ENCODE results near the gene OAS2. TPM values are rescaled to one million over a fixed set of nuclear protein-coding genes. Genes with fewer than 3 reads are reported as not detected.

Gene OAS2
- total and polyA plus RNA-seq, 10 of the 15 experiments (the other 5 are each of a cell fraction or from before 2014, with no cell fraction given): 32.4 to 290 (median 90.2) TPM

- TF ChIP-seq ETV6 (conservative IDR thresholded peaks at IDR 0.05 in 1 of 2, IDR thresholded peaks at IDR 0.05 in 1 of 2; ENCODE audit: borderline replicate concordance in 1 of 2, low read depth in 1 of 2): no peak
These were observed 18.2 kb downstream of the OAS2 start (continued) for GRCh38 chr12:112996501-112996900.

DNA sequence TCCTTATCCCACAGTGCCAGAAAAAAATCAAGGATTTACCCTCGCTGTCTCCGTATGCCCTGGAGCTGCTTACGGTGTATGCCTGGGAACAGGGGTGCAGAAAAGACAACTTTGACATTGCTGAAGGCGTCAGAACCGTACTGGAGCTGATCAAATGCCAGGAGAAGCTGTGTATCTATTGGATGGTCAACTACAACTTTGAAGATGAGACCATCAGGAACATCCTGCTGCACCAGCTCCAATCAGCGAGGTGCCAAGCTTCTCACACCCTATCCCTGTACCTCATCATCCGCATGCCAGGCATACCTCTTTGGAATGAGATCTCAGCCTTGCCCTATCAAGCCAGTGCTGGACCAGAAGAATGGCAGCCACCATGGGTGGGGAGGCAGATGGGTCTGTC is 19.2 kb downstream of the OAS2 start:
- Histone ChIP-seq H4K20me1 (ENCODE audit: control insufficient read depth, insufficient read depth) (0 out of 2 replicates have a peak, but pooled peaks cover 4% of the 10 kb centered on the region), H3K79me2 (ENCODE audit: control insufficient read depth, insufficient read depth, low read length) (peaks cover 2% of the 10 kb centered on the region; the same call in 1 of the 2 replicates), H3K4me1 (ENCODE audit: control insufficient read depth, insufficient read depth, low read length) (peaks cover 6% of the 10 kb centered on the region), H3K27ac (ENCODE audit: control insufficient read depth, insufficient read depth) (no peak overlapping the region), H3K36me3 (ENCODE audit: control insufficient read depth in 2 of 2, insufficient read depth in 2 of 2, low read length in 1 of 2) (peaks cover 20 to 68% of the 10 kb centered on the region in 2 experiments), H3K4me2 (ENCODE audit: control insufficient read depth, insufficient read depth) (no peak overlapping the region), H3K4me3 (no peak overlapping the region), H2AFZ (ENCODE audit: control insufficient read depth, low read depth, low read length) (no peak overlapping the region), H3K27me3 (replicated peaks in 1 of 2; ENCODE audit: control insufficient read depth in 2 of 2, insufficient read depth in 2 of 2, low read length in 1 of 2) (no peaks in the 10 kb centered on the region), H3K9me3 (replicated peaks; ENCODE audit: control insufficient read depth, insufficient read depth, low read length) (peaks cover 18% of the 10 kb centered on the region; the same call in 2 of the 3 replicates), H3K9ac (ENCODE audit: control insufficient read depth, insufficient read depth, low read length) (no peak overlapping the region)
- 98% methylated on average over 7 of the region's 7 CpGs for WGBS (ENCODE audit: insufficient coverage, insufficient replicate concordance, low lambda C conversion rate, missing lambda C conversion rate)
- no peak for TF ChIP-seq CUX1 (IDR thresholded peaks at IDR 0.05; ENCODE audit: insufficient replicate concordance, low read depth, low read length)
- TF ChIP-seq RAD21 (IDR thresholded peaks at IDR 0.05; ENCODE audit: insufficient read depth, low read depth, low read length): no peak
- TF ChIP-seq, protein P1, sequence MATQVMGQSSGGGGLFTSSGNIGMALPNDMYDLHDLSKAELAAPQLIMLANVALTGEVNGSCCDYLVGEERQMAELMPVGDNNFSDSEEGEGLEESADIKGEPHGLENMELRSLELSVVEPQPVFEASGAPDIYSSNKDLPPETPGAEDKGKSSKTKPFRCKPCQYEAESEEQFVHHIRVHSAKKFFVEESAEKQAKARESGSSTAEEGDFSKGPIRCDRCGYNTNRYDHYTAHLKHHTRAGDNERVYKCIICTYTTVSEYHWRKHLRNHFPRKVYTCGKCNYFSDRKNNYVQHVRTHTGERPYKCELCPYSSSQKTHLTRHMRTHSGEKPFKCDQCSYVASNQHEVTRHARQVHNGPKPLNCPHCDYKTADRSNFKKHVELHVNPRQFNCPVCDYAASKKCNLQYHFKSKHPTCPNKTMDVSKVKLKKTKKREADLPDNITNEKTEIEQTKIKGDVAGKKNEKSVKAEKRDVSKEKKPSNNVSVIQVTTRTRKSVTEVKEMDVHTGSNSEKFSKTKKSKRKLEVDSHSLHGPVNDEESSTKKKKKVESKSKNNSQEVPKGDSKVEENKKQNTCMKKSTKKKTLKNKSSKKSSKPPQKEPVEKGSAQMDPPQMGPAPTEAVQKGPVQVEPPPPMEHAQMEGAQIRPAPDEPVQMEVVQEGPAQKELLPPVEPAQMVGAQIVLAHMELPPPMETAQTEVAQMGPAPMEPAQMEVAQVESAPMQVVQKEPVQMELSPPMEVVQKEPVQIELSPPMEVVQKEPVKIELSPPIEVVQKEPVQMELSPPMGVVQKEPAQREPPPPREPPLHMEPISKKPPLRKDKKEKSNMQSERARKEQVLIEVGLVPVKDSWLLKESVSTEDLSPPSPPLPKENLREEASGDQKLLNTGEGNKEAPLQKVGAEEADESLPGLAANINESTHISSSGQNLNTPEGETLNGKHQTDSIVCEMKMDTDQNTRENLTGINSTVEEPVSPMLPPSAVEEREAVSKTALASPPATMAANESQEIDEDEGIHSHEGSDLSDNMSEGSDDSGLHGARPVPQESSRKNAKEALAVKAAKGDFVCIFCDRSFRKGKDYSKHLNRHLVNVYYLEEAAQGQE (IDR thresholded peaks at IDR 0.05; ENCODE audit: low read depth, low read length): no peak
- no peak for TF ChIP-seq MTA2 (IDR thresholded peaks at IDR 0.05; ENCODE audit: low read depth)
- TF ChIP-seq TCF12 (IDR thresholded peaks at IDR 0.05; ENCODE audit: low read depth, low read length): no peak
- TF ChIP-seq, protein P2, sequence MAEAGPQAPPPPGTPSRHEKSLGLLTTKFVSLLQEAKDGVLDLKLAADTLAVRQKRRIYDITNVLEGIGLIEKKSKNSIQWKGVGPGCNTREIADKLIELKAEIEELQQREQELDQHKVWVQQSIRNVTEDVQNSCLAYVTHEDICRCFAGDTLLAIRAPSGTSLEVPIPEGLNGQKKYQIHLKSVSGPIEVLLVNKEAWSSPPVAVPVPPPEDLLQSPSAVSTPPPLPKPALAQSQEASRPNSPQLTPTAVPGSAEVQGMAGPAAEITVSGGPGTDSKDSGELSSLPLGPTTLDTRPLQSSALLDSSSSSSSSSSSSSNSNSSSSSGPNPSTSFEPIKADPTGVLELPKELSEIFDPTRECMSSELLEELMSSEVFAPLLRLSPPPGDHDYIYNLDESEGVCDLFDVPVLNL (IDR thresholded peaks at IDR 0.05; ENCODE audit: low read depth, low read length): no peak
- TF ChIP-seq SUZ12 (IDR thresholded peaks at IDR 0.05; ENCODE audit: unreplicated experiment): no peak
- no peak for TF ChIP-seq SUPT20H (IDR thresholded peaks at IDR 0.05; ENCODE audit: borderline replicate concordance, control insufficient read depth, low read depth, low read length)
- ChIA-PET SMC1A (ENCODE audit: uncharacterized antibody, unreplicated experiment) (interaction anchor here (0.6 to 1.3 kb wide), 4 partner anchors 25 to 572 kb away, joined by 3 to 4 read pairs (median 3); no protein-coding TSS in a partner anchor), CTCF (interaction anchor here (1.0 to 1.4 kb wide), 2 partner anchors 9 to 33 kb away, joined by 3 read pairs; no protein-coding TSS in a partner anchor), POLR2A (interaction anchor here (0.9 kb wide), 1 partner anchor 19 kb away, joined by 3 read pairs; the partner anchor contains the start of gene OAS2), RAD21 (ENCODE audit: unreplicated experiment) (interaction anchor here (1.2 kb wide), 1 partner anchor 19 kb away, joined by 3 read pairs; the partner anchor contains the start of gene OAS2)
- ATAC-seq: no peak
- no peak for FAIRE-seq
- intact Hi-C loops (cut with micrococcal nuclease; ENCODE audit: unreplicated experiment): no loop called here
- no peak for DNase-seq (ENCODE audit: low read depth, low spot score)
- in situ Hi-C loops (cut with MboI): no loop called here
- BruUV-seq (replicated peaks): no TSS peak
